Hepatocyte (in vitro differentiated cells): ENCODE measurements around the gene SDC3.

Experiments
- EZH2 ChIP-seq: fragments of 200-600 bp; sonication (generic); IDR thresholded peaks from 2 replicates; pipeline ENCODE4 v1.6.1; 2016; ENCODE audit warnings: antibody characterized with exemption, mild to moderate bottlenecking, borderline replicate concordance
- EZH2phosphoT487 ChIP-seq: fragments of 200-600 bp; sonication (generic); IDR thresholded peaks from one replicate; pipeline ENCODE4 v1.6.1; 2018; ENCODE audit warnings: antibody characterized with exemption, mild to moderate bottlenecking, low read depth, moderate library complexity; ENCODE audit not compliant: unreplicated experiment, severe bottlenecking
- TF ChIP-seq, protein P1 (sequence below): fragments of 200-600 bp; sonication (generic); IDR thresholded peaks from 2 replicates; pipeline ENCODE4 v1.5.1; 2016; ENCODE audit warnings: antibody characterized with exemption, mild to moderate bottlenecking; ENCODE audit not compliant: poor library complexity

DNA sequence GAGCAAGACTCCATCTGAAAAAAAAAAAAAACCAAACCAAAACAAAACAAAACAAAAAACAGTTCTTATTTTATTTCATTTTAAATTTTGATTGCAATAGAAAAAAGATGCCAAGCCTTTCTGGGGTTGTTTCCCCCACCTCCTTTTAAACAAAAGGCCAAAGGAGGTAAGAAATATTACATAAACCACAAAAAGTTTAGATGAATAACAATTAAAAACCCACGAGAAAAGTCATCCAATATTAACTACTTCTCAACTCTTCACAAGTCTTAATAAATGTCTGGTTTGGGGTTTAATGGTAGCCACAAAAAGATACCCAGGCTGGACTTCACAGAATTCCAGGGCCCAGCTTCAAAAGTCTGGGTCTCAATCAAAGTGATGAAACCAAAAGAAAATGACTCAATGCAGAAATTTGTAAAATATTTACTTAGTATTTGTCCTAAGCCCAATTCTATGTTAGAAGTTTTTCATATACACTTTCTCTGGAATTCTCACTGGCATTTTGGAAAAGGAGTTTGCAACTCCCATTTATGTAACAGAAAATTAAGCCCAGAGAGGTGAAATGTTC is 47.0 kb upstream of the SDC3 start:
- TF ChIP-seq, protein P1, sequence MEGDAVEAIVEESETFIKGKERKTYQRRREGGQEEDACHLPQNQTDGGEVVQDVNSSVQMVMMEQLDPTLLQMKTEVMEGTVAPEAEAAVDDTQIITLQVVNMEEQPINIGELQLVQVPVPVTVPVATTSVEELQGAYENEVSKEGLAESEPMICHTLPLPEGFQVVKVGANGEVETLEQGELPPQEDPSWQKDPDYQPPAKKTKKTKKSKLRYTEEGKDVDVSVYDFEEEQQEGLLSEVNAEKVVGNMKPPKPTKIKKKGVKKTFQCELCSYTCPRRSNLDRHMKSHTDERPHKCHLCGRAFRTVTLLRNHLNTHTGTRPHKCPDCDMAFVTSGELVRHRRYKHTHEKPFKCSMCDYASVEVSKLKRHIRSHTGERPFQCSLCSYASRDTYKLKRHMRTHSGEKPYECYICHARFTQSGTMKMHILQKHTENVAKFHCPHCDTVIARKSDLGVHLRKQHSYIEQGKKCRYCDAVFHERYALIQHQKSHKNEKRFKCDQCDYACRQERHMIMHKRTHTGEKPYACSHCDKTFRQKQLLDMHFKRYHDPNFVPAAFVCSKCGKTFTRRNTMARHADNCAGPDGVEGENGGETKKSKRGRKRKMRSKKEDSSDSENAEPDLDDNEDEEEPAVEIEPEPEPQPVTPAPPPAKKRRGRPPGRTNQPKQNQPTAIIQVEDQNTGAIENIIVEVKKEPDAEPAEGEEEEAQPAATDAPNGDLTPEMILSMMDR, result no peak
- TF ChIP-seq EZH2phosphoT487 (no peak), EZH2 (no peak)
